ENCODE data around the gene RIT2.

DNA sequence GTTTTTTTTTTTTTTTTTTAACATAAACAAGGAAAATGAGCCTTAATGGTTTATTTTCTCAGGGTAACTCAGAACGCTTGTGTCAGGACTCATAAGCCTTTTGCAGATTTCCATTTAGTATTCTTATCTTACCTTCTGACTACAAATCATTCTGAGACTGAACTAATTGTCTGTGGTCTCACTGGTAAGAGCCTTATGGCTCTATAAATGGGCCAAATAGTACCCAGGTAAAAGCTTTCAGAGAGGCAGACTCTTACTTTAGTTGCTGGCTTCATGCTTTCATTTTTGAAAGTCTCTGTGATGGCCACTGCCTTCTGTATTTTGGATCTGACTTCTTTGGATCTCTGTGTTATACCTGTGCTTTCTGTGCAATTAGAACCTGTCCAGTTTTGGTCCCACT lies 403.4 kb downstream of the RIT2 start:
- TF ChIP-seq E2F5 (CRISPR knock-in tag; IDR thresholded peaks at IDR 0.05) (no peak), SMAD4 (CRISPR knock-in tag; IDR thresholded peaks at IDR 0.05) (no peak), ETV6 (CRISPR knock-in tag; IDR thresholded peaks at IDR 0.05) (no peak), CREB1 (CRISPR knock-in tag; IDR thresholded peaks at IDR 0.05) (no peak), HMGXB4 (CRISPR knock-in tag; IDR thresholded peaks at IDR 0.05) (no peak), USF2 (CRISPR knock-in tag; IDR thresholded peaks at IDR 0.05) (no peak), ELF4 (CRISPR knock-in tag; IDR thresholded peaks at IDR 0.05; ENCODE audit: low read depth) (no peak), IRF2 (CRISPR knock-in tag; IDR thresholded peaks at IDR 0.05; ENCODE audit: borderline replicate concordance, low read depth) (no peak)
- TF ChIP-seq, protein P1, sequence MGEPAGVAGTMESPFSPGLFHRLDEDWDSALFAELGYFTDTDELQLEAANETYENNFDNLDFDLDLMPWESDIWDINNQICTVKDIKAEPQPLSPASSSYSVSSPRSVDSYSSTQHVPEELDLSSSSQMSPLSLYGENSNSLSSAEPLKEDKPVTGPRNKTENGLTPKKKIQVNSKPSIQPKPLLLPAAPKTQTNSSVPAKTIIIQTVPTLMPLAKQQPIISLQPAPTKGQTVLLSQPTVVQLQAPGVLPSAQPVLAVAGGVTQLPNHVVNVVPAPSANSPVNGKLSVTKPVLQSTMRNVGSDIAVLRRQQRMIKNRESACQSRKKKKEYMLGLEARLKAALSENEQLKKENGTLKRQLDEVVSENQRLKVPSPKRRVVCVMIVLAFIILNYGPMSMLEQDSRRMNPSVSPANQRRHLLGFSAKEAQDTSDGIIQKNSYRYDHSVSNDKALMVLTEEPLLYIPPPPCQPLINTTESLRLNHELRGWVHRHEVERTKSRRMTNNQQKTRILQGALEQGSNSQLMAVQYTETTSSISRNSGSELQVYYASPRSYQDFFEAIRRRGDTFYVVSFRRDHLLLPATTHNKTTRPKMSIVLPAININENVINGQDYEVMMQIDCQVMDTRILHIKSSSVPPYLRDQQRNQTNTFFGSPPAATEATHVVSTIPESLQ (CRISPR knock-in tag; IDR thresholded peaks at IDR 0.05) = no peak

Measured in WTC11 (cell line).